Activated CD8-positive, alpha-beta memory T cell treated with anti-CD3 and anti-CD28 coated beads, Interleukin-2, amount 10 ng/mL, durations not matched to agents 7 days and 5 days (primary cell): ENCODE data around the gene A1CF. TPM values are rescaled to one million over a fixed set of nuclear protein-coding genes. Genes with fewer than 3 reads are reported as not detected.
"Not testable (repeated sequence)": the region's sequence is repeated elsewhere in the genome, so short reads cannot be mapped to it uniquely, and the experiment has no call there.

Source experiments
- ATAC-seq: fragments of 150-1000 bp; cut with Tn5 transposase; one replicate; pipeline ENCODE4 v1.10.0; 2021; ENCODE audit warnings: moderate library complexity
- CTCF ChIA-PET: fragments of 350-600 bp; sonication (Branson Sonifier 250); formaldehyde crosslinking; loops from one replicate; lab custom pipeline; 2021; ENCODE audit warnings: antibody characterized with exemption; lab: Charles Lee
- DNase-seq: peaks from one replicate; pipeline ENCODE4 v3.0.0-alpha.2; 2020
- H3K27ac Mint-ChIP-seq: one replicate; pipeline ENCODE4 v1.8.0; 2021; ENCODE audit warnings: mild to moderate bottlenecking, mixed read lengths
- H3K27me3 Mint-ChIP-seq: one replicate; pipeline ENCODE4 v1.8.0; 2021; ENCODE audit warnings: mixed read lengths
- H3K36me3 Mint-ChIP-seq: one replicate; pipeline ENCODE4 v1.8.0; 2021; ENCODE audit warnings: mild to moderate bottlenecking, mixed read lengths
- H3K4me1 Mint-ChIP-seq: one replicate; pipeline ENCODE4 v1.8.0; 2021; ENCODE audit warnings: mixed read lengths
- H3K4me3 Mint-ChIP-seq: one replicate; pipeline ENCODE4 v1.8.0; 2021; ENCODE audit warnings: mild to moderate bottlenecking, moderate library complexity, mixed read lengths
- H3K9me3 Mint-ChIP-seq: one replicate; pipeline ENCODE4 v1.8.0; 2022; ENCODE audit warnings: low read depth, mixed read lengths
- total RNA-seq, 2 experiments: library from RNA; stranded (reverse); gene quantifications; one replicate each; pipeline ENCODE4 v1.2.3, GENCODE V29; 2021

The A1CF gene
- total RNA-seq, result not detected

- Mint-ChIP-seq H3K36me3 (no peaks in the 10 kb centered on the region), H3K27me3 (peaks cover 37% of the 10 kb centered on the region), H3K9me3 (no peaks in the 10 kb centered on the region), H3K4me1 (no peaks in the 10 kb centered on the region), H3K4me3 (no peak within 1 kb of the TSS), H3K27ac (no peak within 1 kb of the TSS)
- DNase-seq, result no peak
- ATAC-seq, result no peak
- CTCF ChIA-PET, result no interaction called here
These were observed at the start of gene A1CF for GRCh38 chr10:50885097-50885859. Gene A1CF (minus strand): TSS chr10:50885627. CDS start chr10:50859940, 25,687 bp downstream.

- CTCF ChIA-PET, result no interaction called here
- no peak for DNase-seq
- H3K36me3 Mint-ChIP-seq, result no peaks in the 10 kb centered on the region
These were observed 46.6 kb upstream of the A1CF start for GRCh38 chr10:50931948-50932431.

GRCh38 chr10:50929670-50930069 is 44.2 kb upstream of the A1CF start:
- Mint-ChIP-seq H3K4me1 (no peaks in the 10 kb centered on the region), H3K36me3 (no peaks in the 10 kb centered on the region), H3K9me3 (no peaks in the 10 kb centered on the region), H3K4me3 (no peak overlapping the region), H3K27ac (no peak overlapping the region), H3K27me3 (peaks cover 21% of the 10 kb centered on the region)
- ATAC-seq (no peak), DNase-seq (no peak)
- CTCF ChIA-PET, result no interaction called here

More at GRCh38 chr10:50931948-50932431, 46.6 kb upstream of the A1CF start:
- Mint-ChIP-seq H3K27me3 (peaks cover 23% of the 10 kb centered on the region), H3K9me3 (no peaks in the 10 kb centered on the region), H3K4me1 (no peaks in the 10 kb centered on the region), H3K4me3 (no peak overlapping the region), H3K27ac (no peak overlapping the region)
- ATAC-seq, result no peak

GRCh38 chr10:50928190-50928552 is 42.7 kb upstream of the A1CF start:
- Mint-ChIP-seq H3K4me3 (no peak overlapping the region), H3K27me3 (peaks cover 17% of the 10 kb centered on the region), H3K4me1 (no peaks in the 10 kb centered on the region), H3K9me3 (peaks cover 3% of the 10 kb centered on the region), H3K27ac (no peak overlapping the region), H3K36me3 (no peaks in the 10 kb centered on the region)
- no peak for DNase-seq
- CTCF ChIA-PET, result no interaction called here
- no peak for ATAC-seq

GRCh38 chr10:50927522-50928189 is 42.2 kb upstream of the A1CF start:
- H3K27me3 Mint-ChIP-seq, result peaks cover 14% of the 10 kb centered on the region
- H3K9me3 Mint-ChIP-seq, result peaks cover 3% of the 10 kb centered on the region
- H3K36me3 Mint-ChIP-seq, result no peaks in the 10 kb centered on the region
- H3K4me3 Mint-ChIP-seq, result no peak overlapping the region
- ATAC-seq (no peak), DNase-seq (no peak)
- CTCF ChIA-PET, result no interaction called here
- H3K4me1 Mint-ChIP-seq, result no peaks in the 10 kb centered on the region
- H3K27ac Mint-ChIP-seq, result no peak overlapping the region

- H3K9me3 Mint-ChIP-seq, H3K27ac Mint-ChIP-seq, H3K4me3 Mint-ChIP-seq, H3K4me1 Mint-ChIP-seq, H3K27me3 Mint-ChIP-seq, DNase-seq, H3K36me3 Mint-ChIP-seq, ATAC-seq, CTCF ChIA-PET: not testable (repeated sequence)
These were observed 38.0 kb upstream of the A1CF start for GRCh38 chr10:50923471-50923870.

GRCh38 chr10:50919010-50919409 is 33.6 kb upstream of the A1CF start:
- ATAC-seq (no peak), DNase-seq (no peak)
- no peak overlapping the region for H3K4me3 Mint-ChIP-seq
- CTCF ChIA-PET, result no interaction called here
- no peak overlapping the region for H3K27ac Mint-ChIP-seq
- H3K36me3 Mint-ChIP-seq, result no peaks in the 10 kb centered on the region
- H3K27me3 Mint-ChIP-seq, result peaks cover 7% of the 10 kb centered on the region
- no peaks in the 10 kb centered on the region for H3K4me1 Mint-ChIP-seq
- H3K9me3 Mint-ChIP-seq, result peaks cover 4% of the 10 kb centered on the region

GRCh38 chr10:50918529-50918928 is 33.1 kb upstream of the A1CF start:
- CTCF ChIA-PET, result no interaction called here
- Mint-ChIP-seq H3K36me3 (no peaks in the 10 kb centered on the region), H3K9me3 (peaks cover 2% of the 10 kb centered on the region), H3K27me3 (peaks cover 7% of the 10 kb centered on the region), H3K4me3 (no peak overlapping the region), H3K4me1 (no peaks in the 10 kb centered on the region), H3K27ac (no peak overlapping the region)
- ATAC-seq (no peak), DNase-seq (no peak)

GRCh38 chr10:50917486-50917885 is 32.1 kb upstream of the A1CF start:
- Mint-ChIP-seq H3K36me3 (no peaks in the 10 kb centered on the region), H3K27me3 (peaks cover 7% of the 10 kb centered on the region), H3K4me1 (no peaks in the 10 kb centered on the region), H3K9me3 (peaks cover 2% of the 10 kb centered on the region), H3K4me3 (no peak overlapping the region), H3K27ac (no peak overlapping the region)
- DNase-seq (no peak), ATAC-seq (no peak)
- CTCF ChIA-PET, result no interaction called here

- Mint-ChIP-seq H3K36me3 (no peaks in the 10 kb centered on the region), H3K27me3 (no peaks in the 10 kb centered on the region), H3K4me3 (no peak overlapping the region), H3K27ac (no peak overlapping the region), H3K4me1 (no peaks in the 10 kb centered on the region), H3K9me3 (no peaks in the 10 kb centered on the region)
- CTCF ChIA-PET, result no interaction called here
- ATAC-seq (no peak), DNase-seq (no peak)
These were observed 24.0 kb upstream of the A1CF start for GRCh38 chr10:50909334-50910014.

GRCh38 chr10:50908366-50908765 is 22.9 kb upstream of the A1CF start:
- H3K4me3 Mint-ChIP-seq, result no peak overlapping the region
- H3K27me3 Mint-ChIP-seq, result no peaks in the 10 kb centered on the region
- DNase-seq (no peak), ATAC-seq (no peak)
- H3K9me3 Mint-ChIP-seq, result no peaks in the 10 kb centered on the region
- CTCF ChIA-PET, result no interaction called here
- H3K36me3 Mint-ChIP-seq, result no peaks in the 10 kb centered on the region
- no peak overlapping the region for H3K27ac Mint-ChIP-seq
- no peaks in the 10 kb centered on the region for H3K4me1 Mint-ChIP-seq

- H3K27me3 Mint-ChIP-seq, H3K4me1 Mint-ChIP-seq, H3K36me3 Mint-ChIP-seq, H3K4me3 Mint-ChIP-seq, H3K9me3 Mint-ChIP-seq, ATAC-seq, CTCF ChIA-PET, H3K27ac Mint-ChIP-seq, DNase-seq: not testable (repeated sequence)
These were observed 20.4 kb upstream of the A1CF start for GRCh38 chr10:50905797-50906196.

- peaks cover 19% of the 10 kb centered on the region for H3K27me3 Mint-ChIP-seq
- no peak overlapping the region for H3K27ac Mint-ChIP-seq
- no peaks in the 10 kb centered on the region for H3K4me1 Mint-ChIP-seq
- DNase-seq (no peak), ATAC-seq (no peak)
- H3K9me3 Mint-ChIP-seq, result no peaks in the 10 kb centered on the region
- no peaks in the 10 kb centered on the region for H3K36me3 Mint-ChIP-seq
- no peak overlapping the region for H3K4me3 Mint-ChIP-seq
- CTCF ChIA-PET, result no interaction called here
These were observed 11.3 kb upstream of the A1CF start for GRCh38 chr10:50896721-50897120.

GRCh38 chr10:50894312-50894711 is 8.9 kb upstream of the A1CF start:
- CTCF ChIA-PET, result no interaction called here
- ATAC-seq, result no peak
- H3K4me3 Mint-ChIP-seq, result no peak overlapping the region
- peaks cover 23% of the 10 kb centered on the region for H3K27me3 Mint-ChIP-seq
- no peaks in the 10 kb centered on the region for H3K36me3 Mint-ChIP-seq
- DNase-seq, result no peak
- no peaks in the 10 kb centered on the region for H3K4me1 Mint-ChIP-seq
- H3K27ac Mint-ChIP-seq, result no peak overlapping the region
- no peaks in the 10 kb centered on the region for H3K9me3 Mint-ChIP-seq
